GM19240 (cell line): ENCODE results near the gene RASSF5.

Experiments
- DNase-seq: peaks from one replicate; pipeline ENCODE4 v3.0.0; 2011; ENCODE audit warnings: low spot score; ENCODE audit not compliant: insufficient read length

Gene RASSF5

DNA sequence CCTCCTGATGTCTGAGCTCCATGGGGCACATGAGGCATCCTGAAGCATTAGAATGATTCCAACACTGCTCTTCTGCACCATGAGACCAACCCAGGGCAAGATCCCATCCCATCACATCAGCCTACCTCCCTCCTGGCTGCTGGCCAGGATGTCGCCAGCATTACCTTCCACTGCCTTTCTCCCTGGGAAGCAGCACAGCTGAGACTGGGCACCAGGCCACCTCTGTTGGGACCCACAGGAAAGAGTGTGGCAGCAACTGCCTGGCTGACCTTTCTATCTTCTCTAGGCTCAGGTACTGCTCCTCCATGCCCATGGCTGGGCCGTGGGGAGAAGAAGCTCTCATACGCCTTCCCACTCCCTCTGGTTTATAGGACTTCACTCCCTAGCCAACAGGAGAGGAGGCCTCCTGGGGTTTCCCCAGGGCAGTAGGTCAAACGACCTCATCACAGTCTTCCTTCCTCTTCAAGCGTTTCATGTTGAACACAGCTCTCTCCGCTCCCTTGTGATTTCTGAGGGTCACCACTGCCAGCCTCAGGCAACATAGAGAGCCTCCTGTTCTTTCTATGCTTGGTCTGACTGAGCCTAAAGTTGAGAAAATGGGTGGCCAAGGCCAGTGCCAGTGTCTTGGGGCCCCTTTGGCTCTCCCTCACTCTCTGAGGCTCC, 11.1 kb upstream of the RASSF5 start:
- peak; percentile 26 for DNase-seq

DNA sequence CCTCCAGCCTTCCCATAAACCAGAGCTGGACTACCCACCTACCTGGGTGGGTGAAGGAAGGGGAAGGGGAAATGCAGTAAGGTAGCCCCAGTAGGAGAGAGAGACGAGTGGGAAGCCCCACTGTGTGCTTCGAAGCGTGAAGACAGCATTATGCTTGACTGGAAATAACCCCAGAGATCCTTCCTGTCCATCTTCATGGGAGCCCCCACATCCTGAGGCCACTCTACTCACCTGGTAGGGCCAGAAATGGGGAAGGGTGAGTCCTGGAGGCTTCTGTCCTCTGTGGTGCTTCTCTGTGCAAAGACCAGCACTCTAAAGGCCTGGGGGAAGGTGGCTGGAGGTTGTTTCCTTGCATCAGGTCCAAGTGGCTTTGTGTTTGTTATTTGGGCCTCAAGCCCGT, 10.0 kb upstream of the RASSF5 start:
- DNase-seq, result no peak

DNA sequence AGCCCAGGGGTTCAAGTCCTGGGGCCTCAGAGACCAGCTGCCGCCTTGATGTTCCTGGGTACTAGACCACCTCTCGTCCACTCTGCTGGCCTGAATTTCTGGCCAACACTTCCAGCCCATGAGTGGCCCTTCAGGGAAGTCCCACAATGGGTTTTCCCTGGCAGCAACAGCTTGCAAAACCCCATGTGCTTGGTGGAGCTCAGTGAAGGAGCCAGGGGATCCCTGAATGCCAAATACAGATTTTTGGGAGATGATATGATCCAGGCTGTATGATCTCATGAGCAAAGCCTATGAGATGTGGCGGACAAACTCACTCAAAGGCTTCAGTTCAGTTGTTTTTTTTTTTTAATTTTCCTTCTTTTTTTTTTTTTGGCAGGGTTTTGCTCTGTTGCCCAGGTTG, 9.6 kb upstream of the RASSF5 start:
- DNase-seq, result no peak

DNA sequence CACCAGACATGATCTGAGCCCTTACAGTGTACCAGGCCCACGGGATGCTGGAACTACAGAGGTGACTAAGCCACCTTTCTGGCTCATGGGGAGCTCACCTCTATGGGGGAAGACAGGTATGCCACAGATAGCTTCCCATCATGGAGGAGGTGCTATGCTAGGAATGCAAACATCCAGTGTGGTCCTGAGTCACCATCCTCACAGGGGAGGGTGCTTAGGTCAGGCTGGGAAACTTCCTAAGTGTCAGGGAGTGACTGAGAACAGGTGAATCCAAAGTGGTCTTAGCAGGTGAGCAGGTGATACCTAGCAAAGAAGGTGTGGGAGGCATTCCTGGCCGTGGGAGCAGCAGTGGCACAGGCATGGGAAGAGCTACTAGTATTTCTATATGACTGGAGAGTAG, 8.6 kb upstream of the RASSF5 start:
- DNase-seq, result no peak

DNA sequence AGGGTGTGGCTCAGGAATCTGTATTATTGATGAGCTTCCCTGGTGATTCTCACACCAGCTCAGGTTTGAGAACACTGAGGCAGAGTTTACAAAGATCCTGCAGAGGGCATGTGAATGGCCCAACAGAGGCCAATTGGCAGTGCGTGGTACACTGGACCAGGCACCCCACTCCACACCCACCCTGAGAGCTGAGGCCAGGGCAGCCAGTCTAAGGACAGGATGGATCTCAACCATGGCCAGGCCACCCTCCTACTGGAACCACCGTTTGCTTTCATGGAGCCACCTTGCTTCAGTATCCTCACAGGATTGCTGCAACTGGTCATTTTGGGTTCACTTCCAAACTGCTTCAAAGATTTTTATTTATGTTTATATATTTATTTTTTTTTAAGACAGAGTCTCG, 7.3 kb upstream of the RASSF5 start:
- no peak for DNase-seq

DNA sequence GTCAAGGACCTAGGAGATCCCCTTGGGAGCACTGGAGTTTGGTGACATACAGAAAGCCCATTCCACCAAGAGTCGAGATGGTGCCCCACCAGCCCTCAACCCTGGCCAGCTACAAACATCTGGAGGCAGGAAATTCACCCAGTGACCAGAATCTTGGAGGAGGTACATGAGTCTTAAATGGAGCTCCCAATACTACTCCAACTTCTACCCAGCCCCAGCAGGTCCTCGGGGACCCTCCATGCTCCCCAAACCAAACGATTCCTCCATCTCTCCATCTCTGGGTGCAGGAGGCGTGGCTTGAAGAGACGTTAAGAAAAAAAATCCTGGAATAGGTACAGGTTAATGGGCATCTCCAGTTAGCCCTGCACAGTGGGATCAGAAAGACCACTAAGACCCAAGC, 5.5 kb upstream of the RASSF5 start:
- DNase-seq, result no peak

DNA sequence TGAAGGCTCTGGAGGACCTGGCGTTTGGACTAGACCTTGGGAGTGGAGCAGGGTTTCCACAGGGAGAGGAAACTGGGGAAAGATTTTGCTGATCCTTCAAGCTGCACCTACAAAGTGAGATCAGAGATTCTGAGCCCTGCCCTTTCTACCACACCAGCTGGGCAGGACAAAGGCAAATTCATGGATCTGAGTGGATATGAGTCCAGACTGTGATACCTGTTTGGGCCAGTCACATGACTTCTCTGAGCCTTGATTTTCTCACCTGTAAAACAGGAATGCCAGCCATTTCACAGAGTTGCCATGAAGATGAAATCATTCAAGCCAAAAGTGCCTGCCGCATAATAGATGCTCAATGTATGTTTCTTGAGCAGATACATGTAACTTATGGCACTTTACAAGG, 4.9 kb upstream of the RASSF5 start:
- no peak for DNase-seq

DNA sequence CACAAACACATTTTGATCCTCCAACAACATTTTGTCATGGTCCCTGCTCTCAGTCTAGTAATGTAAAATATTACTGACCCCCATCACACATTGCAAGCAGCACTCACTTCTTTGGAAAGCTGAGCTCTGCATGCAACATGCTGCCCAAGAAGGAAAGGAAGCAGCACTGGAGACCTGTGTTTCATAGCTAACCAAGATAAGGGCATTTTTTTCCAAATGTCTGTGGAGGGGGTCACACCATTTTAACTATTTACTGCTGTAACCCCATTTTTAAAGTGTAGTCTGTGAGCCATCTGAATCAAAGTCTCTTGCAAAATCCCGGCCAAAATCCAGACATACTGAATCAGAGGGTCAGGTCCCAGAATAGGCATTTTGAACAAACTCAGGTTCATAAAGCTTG, 4.5 kb upstream of the RASSF5 start:
- no peak for DNase-seq

DNA sequence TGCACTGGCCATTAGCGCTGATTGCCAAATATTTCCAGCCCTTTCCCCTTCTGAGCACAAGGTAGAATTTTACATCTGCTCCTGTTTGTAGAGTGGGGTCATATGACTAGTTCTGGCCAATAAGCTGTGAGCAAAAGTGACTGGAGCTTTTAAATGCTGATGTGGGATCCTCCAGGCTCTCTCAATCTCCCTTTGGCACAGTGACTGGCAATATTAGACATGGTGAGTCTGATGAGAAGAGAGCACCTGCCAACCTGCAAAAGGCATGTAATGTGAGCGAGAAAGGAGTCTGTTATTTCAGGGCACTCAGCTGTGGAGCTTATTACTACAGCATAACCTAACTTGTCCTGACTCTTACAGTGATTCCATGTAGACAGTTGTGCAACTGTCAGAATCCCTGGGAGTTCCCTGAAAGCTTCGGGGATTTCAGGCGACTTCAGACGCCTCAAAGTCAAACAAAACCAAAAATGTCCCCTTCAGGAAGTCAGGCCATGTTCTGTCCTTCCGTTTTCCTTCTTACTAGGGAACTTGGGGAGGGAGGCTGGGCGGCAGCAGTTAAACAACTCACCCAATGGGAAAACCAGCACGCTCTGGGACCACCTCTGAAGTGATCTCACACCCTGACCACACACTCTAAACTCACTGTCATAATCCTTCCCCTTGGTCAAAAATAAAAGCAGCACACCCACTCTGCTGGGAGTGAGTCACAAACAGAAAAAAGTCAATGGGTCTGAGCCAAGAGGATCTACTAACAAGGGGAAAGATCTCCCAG, 3.6 kb upstream of the RASSF5 start:
- peak; percentile 64 for DNase-seq

DNA sequence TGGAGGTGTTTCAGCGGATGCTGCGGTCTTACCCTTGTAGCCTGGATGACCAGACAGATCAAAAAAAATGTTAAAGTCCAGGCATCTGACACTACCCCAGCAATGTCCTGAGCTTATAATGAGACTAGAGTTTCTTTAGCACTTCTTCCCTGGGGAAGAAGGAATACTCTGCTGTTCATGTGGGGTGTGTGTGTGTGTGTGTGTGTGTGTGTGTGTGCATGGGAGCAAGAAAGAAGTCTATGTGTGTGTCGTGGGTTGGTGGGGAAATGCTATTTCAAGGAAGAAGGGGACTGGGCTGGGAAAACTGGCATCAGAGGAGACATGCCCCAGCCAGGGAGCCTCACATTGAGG, 3.0 kb upstream of the RASSF5 start:
- DNase-seq, result no peak

DNA sequence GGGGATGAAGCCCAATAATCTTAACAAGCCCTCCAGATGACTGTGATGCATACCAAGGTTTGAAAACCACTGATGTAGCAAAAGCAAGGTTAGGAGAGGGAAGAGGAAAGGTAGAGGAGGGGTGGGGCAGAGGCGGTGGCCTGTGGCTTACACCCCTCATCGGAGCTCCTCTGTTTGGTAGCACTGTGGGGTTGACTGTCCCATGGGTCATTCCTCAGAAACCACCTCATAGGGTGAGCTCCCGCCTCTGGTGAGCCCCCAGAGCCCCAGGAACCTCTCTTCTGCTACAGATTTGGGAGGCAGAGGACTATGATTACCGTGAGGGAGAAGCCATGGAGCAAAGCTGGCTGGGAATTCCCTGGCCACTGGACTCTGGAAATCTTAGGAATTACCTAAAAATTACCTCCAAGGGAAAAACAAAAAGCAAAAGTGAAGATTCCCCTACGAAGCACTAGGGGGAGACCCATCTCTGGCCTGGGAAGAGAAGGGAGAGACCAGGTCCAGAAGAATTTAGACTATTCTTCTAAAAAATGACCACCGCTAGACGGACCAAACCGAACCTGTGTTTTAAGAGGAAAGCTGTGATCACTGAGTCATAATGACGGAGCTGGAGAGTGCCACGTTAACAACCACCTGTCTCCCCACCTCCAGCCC, 1.5 kb upstream of the RASSF5 start:
- no peak for DNase-seq

DNA sequence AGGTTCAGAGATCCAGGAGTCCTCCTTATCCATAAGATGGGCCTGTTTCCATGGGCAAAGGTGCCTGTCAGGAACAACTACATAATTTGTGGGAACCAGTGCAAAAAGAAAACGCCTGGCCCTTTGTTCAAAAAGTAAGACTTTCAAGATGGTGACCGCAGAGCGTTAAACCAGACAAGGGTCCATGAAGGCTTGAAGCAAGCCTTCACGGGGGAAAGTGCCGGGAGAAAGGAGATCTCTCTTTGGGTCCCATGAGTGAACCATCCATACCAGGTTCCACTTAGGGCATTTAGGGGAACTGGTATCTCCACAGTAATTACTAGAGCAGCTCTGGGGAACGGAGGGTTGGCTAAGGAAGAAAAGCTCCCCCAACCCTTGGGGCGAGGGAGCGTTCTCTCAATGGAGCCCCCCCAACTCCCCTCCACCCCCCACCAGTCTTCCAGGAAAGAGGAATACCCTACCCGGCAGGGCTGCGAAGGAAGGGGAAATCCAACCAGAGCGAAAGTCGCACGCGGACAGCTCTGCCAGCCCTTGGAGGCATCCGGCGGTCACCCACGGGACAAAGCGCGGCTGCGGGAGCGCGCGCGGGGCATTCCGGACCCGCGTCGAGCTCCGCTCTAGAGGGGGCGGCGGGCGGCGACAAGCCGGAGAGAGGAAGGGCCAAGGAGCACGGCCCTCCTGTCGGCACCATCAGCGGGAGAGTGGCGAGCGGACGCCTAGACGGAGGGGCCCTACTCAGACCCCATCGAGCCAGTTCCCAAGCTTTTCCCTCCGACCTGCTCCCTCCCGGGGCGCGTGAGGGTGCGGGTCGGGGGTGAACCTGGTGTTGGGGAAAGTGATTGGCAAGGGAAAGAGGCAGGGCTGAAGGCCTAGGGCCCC, 687 bp upstream of the RASSF5 start:
- DNase-seq, result no peak

DNA sequence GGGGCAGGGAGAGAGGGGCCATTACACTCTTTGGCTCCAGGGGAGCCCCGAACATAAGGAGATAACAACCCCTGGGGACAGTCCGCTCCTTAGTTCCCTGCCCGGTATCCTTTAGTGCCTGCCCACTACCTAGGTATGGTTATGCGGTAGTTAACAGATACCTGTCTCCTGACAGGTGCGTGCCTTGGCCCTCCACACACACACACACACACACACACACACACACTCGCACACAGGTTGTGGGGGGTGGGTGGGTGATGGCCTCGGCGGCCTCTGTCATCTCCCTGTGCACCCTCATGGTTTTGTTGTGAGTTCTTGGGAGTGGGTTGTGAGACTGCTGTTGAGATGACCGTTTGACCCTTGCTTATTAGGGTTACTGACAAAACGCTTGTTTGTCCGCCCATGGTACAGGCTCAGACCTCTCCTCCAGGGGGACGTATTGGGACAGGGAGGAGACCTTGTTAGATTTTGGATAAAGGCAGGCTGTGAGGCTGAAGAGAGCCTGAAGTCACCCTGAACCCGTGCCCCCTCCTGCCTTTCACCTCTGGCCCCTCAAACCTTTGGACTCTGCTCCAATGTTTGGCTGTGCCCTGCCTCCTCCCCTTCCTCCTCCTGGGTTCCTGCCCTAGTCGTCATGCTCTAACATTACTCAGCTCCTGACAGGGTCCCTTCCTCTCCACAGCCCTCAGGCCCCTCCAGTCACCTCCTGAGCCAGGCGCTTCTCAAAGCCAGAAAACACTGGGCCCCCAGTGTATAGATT, 979 bp downstream of the RASSF5 start:
- no peak for DNase-seq

DNA sequence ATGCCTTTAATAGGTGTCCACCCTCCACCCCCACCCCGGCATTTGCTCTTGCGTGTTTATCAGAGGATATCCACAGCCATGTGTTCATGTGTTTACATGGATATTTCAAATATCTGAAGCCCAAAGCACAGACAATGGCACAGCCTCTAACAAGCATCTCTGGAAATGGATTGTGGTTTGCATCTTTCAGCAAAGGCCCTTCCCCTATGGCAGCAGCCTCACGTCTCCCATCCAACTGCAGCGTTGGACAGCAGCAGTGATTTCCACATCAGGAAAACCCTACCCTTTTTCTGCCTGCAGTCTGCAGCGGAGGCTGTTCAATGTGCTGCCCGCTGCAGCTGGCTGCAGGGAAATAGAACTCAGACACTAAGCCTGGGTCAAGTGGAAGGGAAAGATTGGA, 1.6 kb downstream of the RASSF5 start:
- no peak for DNase-seq

DNA sequence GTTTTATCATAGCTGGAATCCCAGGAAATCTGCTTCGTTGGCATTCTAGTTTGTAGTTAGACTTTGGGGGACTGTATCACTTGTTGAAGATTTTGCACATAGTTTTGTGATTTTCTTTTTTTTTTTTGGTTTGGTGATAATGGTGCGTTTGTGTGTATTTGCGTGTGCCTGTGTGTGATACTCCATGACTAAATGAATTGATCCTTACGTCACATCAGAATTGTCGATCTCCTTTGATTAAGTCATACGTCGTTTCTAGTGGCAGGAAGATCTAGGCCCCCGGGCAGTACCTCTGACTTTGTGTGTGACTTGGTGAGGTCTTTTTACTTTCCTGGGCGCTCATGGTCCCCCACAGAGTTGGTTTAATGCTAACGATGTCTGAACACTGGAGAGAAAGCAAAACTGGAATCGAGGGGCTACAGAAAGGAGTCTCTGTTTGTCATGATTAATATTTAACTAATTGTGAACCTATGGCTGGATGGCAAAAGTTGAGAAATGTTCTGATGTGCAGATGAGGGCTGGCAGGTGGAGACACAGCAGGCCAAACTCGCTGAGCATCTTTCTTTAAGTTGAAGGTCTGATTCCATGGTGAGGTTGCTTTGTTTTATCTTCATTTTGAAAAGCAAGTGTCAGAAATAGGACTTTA, 2.4 kb downstream of the RASSF5 start:
- DNase-seq, result no peak

DNA sequence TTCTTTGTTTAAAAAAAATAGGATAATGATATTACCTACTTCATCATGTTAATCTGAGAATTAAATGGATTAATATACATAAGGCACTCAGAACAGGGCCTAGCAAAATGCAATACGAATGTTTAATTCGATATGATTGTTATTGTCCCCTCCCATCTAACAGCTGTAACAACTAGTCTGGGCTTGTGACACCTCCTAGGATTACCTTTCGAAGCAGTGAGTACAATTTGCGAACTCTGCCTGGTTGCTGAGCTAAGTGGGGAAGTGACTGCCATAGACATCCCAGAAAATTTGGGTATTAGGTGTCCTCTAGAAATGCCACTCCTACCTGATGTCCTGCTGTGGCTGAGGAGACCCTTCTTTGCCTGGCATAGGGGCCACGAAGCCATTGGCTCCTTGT, 3.0 kb downstream of the RASSF5 start:
- DNase-seq, result no peak

DNA sequence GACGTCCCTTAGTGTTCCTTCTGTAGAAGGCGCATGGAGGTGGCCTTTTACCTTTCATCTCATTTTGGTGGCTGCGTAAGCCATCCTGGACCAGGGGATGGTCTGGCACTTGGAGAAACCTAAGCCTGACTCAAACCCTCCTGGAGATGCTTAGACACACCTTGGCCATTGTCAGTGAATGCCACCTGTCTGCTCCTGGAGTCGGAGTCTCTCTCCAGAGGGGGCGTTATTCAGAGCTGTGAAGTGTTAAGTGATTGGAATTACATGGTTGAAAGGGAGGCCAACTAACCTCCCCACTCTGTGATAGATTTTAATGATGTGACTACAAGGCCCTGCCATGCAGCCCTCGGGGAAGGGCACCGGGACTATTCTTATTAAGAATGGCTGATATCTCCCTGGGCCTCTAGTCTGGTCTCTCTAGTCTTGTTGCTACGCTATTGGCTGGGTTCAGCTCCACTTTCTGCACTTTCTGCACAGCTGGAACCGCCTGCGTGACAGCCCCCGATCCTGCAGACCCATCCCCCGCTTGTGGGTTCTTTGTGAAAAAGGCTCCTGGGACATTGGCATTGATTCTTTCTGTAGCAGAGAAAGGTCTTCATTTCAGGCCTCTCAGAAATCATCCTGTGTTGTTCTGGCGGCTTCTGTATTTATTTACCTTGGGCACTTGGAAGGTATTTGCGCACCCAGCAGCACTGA, 4.2 kb downstream of the RASSF5 start:
- no peak for DNase-seq

DNA sequence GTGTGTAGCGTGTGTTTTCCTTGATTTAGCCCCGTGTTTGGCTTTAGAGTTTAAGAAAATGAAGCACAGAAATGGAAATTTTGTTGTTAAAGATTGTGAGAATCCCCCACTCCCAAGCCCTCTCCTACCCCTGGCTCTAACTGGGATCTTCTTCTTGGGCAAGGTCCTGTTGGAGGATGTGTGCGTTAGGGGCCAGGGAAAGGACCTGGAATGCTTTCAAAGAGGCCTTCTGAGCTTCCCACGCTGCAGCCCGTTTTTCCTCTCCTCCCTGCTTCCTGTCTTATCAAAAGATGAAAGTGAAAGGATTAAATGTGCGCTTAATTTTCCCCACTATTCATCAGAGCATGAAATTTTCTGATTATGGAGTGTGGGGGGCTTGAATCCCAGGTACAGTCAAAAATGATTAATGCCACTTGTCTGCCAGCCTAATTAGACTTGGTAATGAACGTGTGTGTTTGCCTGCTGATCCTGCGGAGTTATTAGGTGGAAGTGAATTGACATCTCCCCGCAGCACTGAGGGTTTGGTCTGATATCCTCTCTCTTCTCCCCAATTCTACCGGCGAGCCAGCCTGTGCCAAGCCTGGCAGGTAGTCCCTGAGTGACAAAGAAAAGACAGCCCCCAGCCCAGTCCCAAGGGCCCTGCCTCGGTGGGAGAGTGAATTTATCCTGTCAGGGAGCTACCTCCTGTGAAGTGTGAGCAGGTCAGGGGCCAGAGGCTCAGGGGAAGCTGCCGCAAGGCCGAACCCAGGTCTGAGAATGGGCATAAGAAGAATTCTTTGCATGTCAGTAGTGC, 4.9 kb downstream of the RASSF5 start:
- no peak for DNase-seq

DNA sequence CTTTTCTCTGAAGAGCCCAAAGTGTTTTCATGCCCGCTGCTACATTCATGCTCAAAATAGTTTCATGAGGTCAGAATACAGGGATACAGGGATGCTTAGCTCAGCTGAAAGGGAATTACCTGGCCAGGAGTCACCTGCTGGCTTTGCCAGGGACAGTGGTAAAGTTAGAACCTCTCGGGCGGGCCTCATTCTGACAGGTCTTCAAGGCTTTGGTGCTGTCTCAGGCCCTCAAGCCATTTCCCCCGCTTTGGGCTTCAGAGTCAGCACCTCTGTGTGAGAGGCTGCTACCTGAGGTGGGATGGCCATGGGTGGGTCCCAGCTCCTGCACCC, 5.5 kb downstream of the RASSF5 start:
- DNase-seq, result no peak
